Natural killer cell (primary cell): ENCODE measurements around the gene FAN1. TPM values are rescaled to one million over a fixed set of nuclear protein-coding genes. Genes with fewer than 3 reads are reported as not detected.

Source experiments
- ATAC-seq, 3 donors: fragments of 150-1000 bp in 2 of 3; fragments of 200-7000 bp in 1 of 3; cut with Tn5 transposase; 1 replicate in 1 of 3; 2 replicates in 2 of 3; pipeline ENCODE4 v1.10.0; 2021; ENCODE audit warnings: mild to moderate bottlenecking in 2 of 3, moderate library complexity in 2 of 3
- DNase-seq, 2 donors: peaks; one replicate each; pipeline versions ENCODE4 v3.0.0 to v3.0.0-alpha.2; 2013 to 2021; ENCODE audit warnings: mixed read lengths in 1 of 2
- H3K27ac ChIP-seq: one replicate; pipeline ENCODE4 v1.5.1; 2013; ENCODE audit warnings: mild to moderate bottlenecking, low read length
- H3K27me3 ChIP-seq: one replicate; pipeline ENCODE4 v1.6.1; 2013; ENCODE audit warnings: low read length; ENCODE audit not compliant: control insufficient read depth, insufficient read depth
- H3K36me3 ChIP-seq: one replicate; pipeline ENCODE4 v1.6.1; 2013; ENCODE audit warnings: low read length; ENCODE audit not compliant: control insufficient read depth, insufficient read depth
- H3K4me1 ChIP-seq: one replicate; pipeline ENCODE4 v1.6.1; 2013; ENCODE audit warnings: low read length; ENCODE audit not compliant: control insufficient read depth, insufficient read depth
- H3K4me3 ChIP-seq: one replicate; pipeline ENCODE4 v1.5.1; 2013; ENCODE audit warnings: low read length
- H3K9me3 ChIP-seq: one replicate; pipeline ENCODE4 v1.6.1; 2013; ENCODE audit warnings: low read length; ENCODE audit not compliant: control insufficient read depth, insufficient read depth
- H3K27ac Mint-ChIP-seq, 2 donors: one replicate each; pipeline ENCODE4 v1.8.0; 2022; ENCODE audit warnings: mild to moderate bottlenecking in 2 of 2, mixed read lengths in 2 of 2, moderate library complexity in 1 of 2
- H3K27me3 Mint-ChIP-seq, 2 donors: one replicate each; pipeline ENCODE4 v1.8.0; 2022; ENCODE audit warnings: low read depth in 2 of 2, mixed read lengths in 2 of 2
- H3K36me3 Mint-ChIP-seq: one replicate; pipeline ENCODE4 v1.8.0; 2022; ENCODE audit warnings: mixed read lengths
- H3K4me1 Mint-ChIP-seq, 2 donors: one replicate each; pipeline ENCODE4 v1.8.0; 2022; ENCODE audit warnings: mixed read lengths in 2 of 2
- H3K4me3 Mint-ChIP-seq: one replicate; pipeline ENCODE4 v1.8.0; 2022; ENCODE audit warnings: mild to moderate bottlenecking, moderate library complexity, mixed read lengths
- H3K9me3 Mint-ChIP-seq, 2 donors: one replicate each; pipeline ENCODE4 v1.8.0; 2022; ENCODE audit warnings: mixed read lengths in 2 of 2
- WGBS: methylation state at CpG from one replicate; pipeline ENCODE4 v1.1.7; 2013; ENCODE audit warnings: missing lambda C conversion rate; ENCODE audit not compliant: insufficient coverage; 5-methylcytosine and 5-hydroxymethylcytosine counted together
- intact Hi-C: fragments of 100-400 bp; cut with micrococcal nuclease; formaldehyde crosslinking; loops from one replicate; pipeline ENCODE4 v1.14.2; 2022
- total RNA-seq, 4 donors: library from RNA; stranded (reverse); fragments of 120-200 nt in 1 of 4; gene quantifications; one replicate each; pipeline versions ENCODE4 v1.2.3 to v1.2.4, GENCODE V29; 2013 to 2022
- TF ChIP-seq, protein P1 (sequence below): fragments of 200-600 bp; IDR thresholded peaks from one replicate; pipeline ENCODE4 v1.8.0; 2022; ENCODE audit warnings: antibody characterized with exemption

The FAN1 gene
- total RNA-seq, 3 donors from 2014 or later (not counting 1 experiment from before 2014, with no cell fraction given) = 9.1 to 18.8 (median 15.3) TPM

GRCh38 chr15:30921106-30921505 lies 17.4 kb downstream of the FAN1 start:
- TF ChIP-seq, protein P1, sequence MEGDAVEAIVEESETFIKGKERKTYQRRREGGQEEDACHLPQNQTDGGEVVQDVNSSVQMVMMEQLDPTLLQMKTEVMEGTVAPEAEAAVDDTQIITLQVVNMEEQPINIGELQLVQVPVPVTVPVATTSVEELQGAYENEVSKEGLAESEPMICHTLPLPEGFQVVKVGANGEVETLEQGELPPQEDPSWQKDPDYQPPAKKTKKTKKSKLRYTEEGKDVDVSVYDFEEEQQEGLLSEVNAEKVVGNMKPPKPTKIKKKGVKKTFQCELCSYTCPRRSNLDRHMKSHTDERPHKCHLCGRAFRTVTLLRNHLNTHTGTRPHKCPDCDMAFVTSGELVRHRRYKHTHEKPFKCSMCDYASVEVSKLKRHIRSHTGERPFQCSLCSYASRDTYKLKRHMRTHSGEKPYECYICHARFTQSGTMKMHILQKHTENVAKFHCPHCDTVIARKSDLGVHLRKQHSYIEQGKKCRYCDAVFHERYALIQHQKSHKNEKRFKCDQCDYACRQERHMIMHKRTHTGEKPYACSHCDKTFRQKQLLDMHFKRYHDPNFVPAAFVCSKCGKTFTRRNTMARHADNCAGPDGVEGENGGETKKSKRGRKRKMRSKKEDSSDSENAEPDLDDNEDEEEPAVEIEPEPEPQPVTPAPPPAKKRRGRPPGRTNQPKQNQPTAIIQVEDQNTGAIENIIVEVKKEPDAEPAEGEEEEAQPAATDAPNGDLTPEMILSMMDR = no peak
- Mint-ChIP-seq H3K36me3 (peaks cover 10% of the 10 kb centered on the region), H3K27ac (no peak overlapping the region)

DNA sequence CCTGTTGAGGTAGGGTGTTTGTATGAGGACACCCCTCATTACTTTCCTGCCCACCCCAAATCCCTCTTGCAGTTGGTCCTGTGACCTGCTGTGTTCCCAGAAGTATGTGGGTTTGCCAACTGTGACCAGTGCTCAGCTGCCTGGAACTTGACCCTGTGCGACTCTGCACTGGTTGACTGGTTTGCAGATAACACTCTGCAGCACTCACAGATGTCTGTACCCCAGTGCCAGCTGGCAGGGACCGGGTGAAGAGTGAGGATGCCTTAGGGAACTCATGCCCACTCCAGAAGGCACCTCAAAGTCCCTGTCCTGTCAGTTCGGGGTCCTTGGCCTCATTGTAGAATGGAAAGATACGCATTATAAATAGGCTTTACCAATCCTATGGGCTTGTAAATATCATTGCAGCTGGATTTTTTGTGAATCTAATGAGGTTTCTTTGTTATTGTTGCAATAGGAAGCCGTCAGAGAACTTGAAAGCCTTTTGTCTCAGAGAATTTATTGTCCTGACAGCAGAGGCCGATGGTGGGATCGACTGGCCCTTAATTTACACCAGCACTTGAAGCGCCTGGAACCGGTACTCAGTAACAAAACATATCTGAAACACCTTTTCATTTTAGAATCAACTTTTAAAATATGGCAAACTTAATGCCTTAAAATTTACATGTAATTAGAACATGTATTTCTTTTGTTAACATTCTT lies 18.2 kb downstream of the FAN1 start:
- no peak overlapping the region for H3K27ac Mint-ChIP-seq
- Histone ChIP-seq H3K4me1 (no peaks in the 10 kb centered on the region), H3K4me3 (no peak overlapping the region), H3K27me3 (no peaks in the 10 kb centered on the region), H3K27ac (no peak overlapping the region), H3K9me3 (no peaks in the 10 kb centered on the region), H3K36me3 (peaks cover 67% of the 10 kb centered on the region)
- no peak overlapping the region for H3K4me3 Mint-ChIP-seq
- peaks cover 17% of the 10 kb centered on the region for H3K36me3 Mint-ChIP-seq
- ATAC-seq (no peak), DNase-seq (no peak)
- TF ChIP-seq, protein P1 = no peak
- H3K4me1 Mint-ChIP-seq = peaks cover 2 to 3% of the 10 kb centered on the region in 2 donors
- no peaks in the 10 kb centered on the region for H3K9me3 Mint-ChIP-seq
- no peaks in the 10 kb centered on the region for H3K27me3 Mint-ChIP-seq
- intact Hi-C loops = no loop called here
- 88% methylated on average over 9 of the region's 9 CpGs for WGBS

More at GRCh38 chr15:30921106-30921505, 17.4 kb downstream of the FAN1 start:
- Mint-ChIP-seq H3K9me3 (no peaks in the 10 kb centered on the region), H3K27me3 (no peaks in the 10 kb centered on the region), H3K4me3 (no peak overlapping the region), H3K4me1 (peaks cover 8% of the 10 kb centered on the region in 2 donors)
- DNase-seq (no peak), ATAC-seq (no peak)
- Histone ChIP-seq H3K27ac (no peak overlapping the region), H3K27me3 (no peaks in the 10 kb centered on the region), H3K9me3 (no peaks in the 10 kb centered on the region), H3K36me3 (peaks cover 66% of the 10 kb centered on the region), H3K4me3 (no peak overlapping the region), H3K4me1 (no peaks in the 10 kb centered on the region)
- intact Hi-C loops = no loop called here
- 96% methylated on average over 3 of the region's 4 CpGs for WGBS

DNA sequence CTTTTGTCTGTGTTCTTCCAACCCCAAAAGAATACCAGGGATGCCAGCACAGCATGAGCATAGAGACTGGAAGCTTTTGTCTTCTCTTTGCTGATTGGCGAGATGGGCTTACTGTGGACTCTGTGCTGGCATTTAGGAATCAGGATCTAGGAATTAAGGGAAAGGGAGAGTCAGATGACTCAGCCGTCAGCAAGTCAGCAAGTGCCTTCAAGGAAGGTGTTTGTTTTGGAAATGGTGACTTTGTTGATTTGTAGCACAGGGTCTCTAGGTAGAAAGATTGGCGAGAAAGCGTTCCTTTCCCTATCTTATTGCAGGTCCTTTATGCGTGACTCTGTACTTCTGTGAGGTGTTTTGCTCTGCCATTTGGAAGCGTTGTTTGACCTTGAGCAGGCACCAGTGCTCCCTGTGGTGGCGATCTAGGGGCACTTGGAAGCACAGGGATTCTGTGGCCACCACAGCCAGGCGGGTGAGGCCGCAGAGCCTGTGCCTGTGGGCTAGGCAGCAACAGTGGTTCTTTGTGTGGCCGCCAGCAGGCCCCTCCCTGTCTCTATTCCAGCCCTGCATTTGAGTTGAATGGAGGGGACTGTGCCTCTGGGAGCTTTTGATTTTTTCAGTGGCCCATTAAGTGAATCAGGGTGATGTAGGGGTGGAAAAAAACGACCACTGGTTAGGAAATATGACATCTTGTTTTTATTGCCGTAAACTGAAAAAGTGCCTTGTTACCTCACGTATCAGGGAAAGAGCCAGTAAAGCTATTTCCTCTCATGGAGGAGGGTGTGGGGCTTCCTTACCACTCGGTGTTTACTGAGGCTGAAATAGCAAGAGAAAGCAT lies 19.0 kb downstream of the FAN1 start:
- no peak for ATAC-seq
- Mint-ChIP-seq H3K9me3 (no peaks in the 10 kb centered on the region), H3K4me3 (no peak overlapping the region), H3K27me3 (no peaks in the 10 kb centered on the region), H3K36me3 (peaks cover 17% of the 10 kb centered on the region), H3K4me1 (no peaks in the 10 kb centered on the region), H3K27ac (no peak overlapping the region)
- TF ChIP-seq, protein P1 = no peak
- intact Hi-C loops = no loop called here
- no peak for DNase-seq
- H3K27me3 ChIP-seq = no peaks in the 10 kb centered on the region
- peaks cover 71% of the 10 kb centered on the region for H3K36me3 ChIP-seq
- H3K27ac ChIP-seq = no peak overlapping the region
- H3K9me3 ChIP-seq = no peaks in the 10 kb centered on the region
- H3K4me3 ChIP-seq = no peak overlapping the region
- WGBS = 93% methylated on average over 14 of the region's 14 CpGs
- no peaks in the 10 kb centered on the region for H3K4me1 ChIP-seq
